GM12865 (cell line): ENCODE data around the gene MATK.

ENCODE experiments used
- DNase-seq: peaks from one replicate; pipeline ENCODE4 v3.0.0; 2010; ENCODE audit warnings: low read depth
- H3K4me3 ChIP-seq: 2 replicates; pipeline ENCODE4 v1.5.1; 2011; ENCODE audit warnings: mild to moderate bottlenecking, low read depth, low read length, control low read depth
- CTCF ChIP-seq: IDR thresholded peaks from 2 replicates; pipeline ENCODE4 v1.5.1; 2011; ENCODE audit warnings: low read length, control low read depth, low read depth, inconsistent platforms; ENCODE audit not compliant: insufficient read depth; ENCODE audit errors: missing control alignments

MATK gene

GRCh38 chr19:3785938-3786824 is at the start of gene MATK:
Gene MATK (minus strand): TSS chr19:3786381. CDS start chr19:3785135, 1,246 bp downstream.
- no peak for TF ChIP-seq CTCF
- no peak within 1 kb of the TSS for H3K4me3 ChIP-seq
- DNase-seq = no peak

- no peak for TF ChIP-seq CTCF
Observed at GRCh38 chr19:3835055-3835435, 48.9 kb upstream of the MATK start.

GRCh38 chr19:3834349-3835054 is 48.3 kb upstream of the MATK start:
- TF ChIP-seq CTCF = no peak
- no peak for DNase-seq
- H3K4me3 ChIP-seq = no peak overlapping the region

More at GRCh38 chr19:3835055-3835435, 48.9 kb upstream of the MATK start:
- H3K4me3 ChIP-seq = no peak overlapping the region
- DNase-seq = no peak

- H3K4me3 ChIP-seq = no peak overlapping the region
- TF ChIP-seq CTCF = no peak
- DNase-seq = no peak
Observed at GRCh38 chr19:3833578-3834348, 47.6 kb upstream of the MATK start.

- no peak for TF ChIP-seq CTCF
- no peak overlapping the region for H3K4me3 ChIP-seq
- DNase-seq = no peak
Observed at GRCh38 chr19:3832001-3832400, 45.8 kb upstream of the MATK start.

GRCh38 chr19:3831601-3832000 is 45.4 kb upstream of the MATK start:
- no peak overlapping the region for H3K4me3 ChIP-seq
- DNase-seq = no peak
- no peak for TF ChIP-seq CTCF
